ENCODE measurements around the gene PRKG1.
A peak's percentile ranks its signal among the peaks of the same experiment; 100 is the strongest.

The PRKG1 gene

GRCh38 chr10:51074238-51075028 lies at the start of gene PRKG1:
Gene PRKG1, plus strand, starts transcription at chr10:51074487.
- peak in 1 of 2 donors; percentile 1 for DNase-seq

GRCh38 chr10:51028420-51028819 lies 45.9 kb upstream of the PRKG1 start:
- DNase-seq: no peak

GRCh38 chr10:51029172-51029641 lies 45.1 kb upstream of the PRKG1 start:
- no peak for DNase-seq

GRCh38 chr10:51030480-51030879 lies 43.8 kb upstream of the PRKG1 start:
- DNase-seq: no peak

- DNase-seq: no peak
Measured at GRCh38 chr10:51031950-51032349, 42.3 kb upstream of the PRKG1 start.

GRCh38 chr10:51034769-51035168 lies 39.5 kb upstream of the PRKG1 start:
- no peak for DNase-seq

- no peak for DNase-seq
Measured at GRCh38 chr10:51035344-51035743, 38.9 kb upstream of the PRKG1 start.

GRCh38 chr10:51045871-51046270 lies 28.4 kb upstream of the PRKG1 start:
- DNase-seq: no peak

GRCh38 chr10:51046654-51047053 lies 27.6 kb upstream of the PRKG1 start:
- DNase-seq: no peak

GRCh38 chr10:51047857-51048256 lies 26.4 kb upstream of the PRKG1 start:
- DNase-seq: no peak

GRCh38 chr10:51048792-51049191 lies 25.5 kb upstream of the PRKG1 start:
- DNase-seq: no peak

- DNase-seq: no peak
Measured at GRCh38 chr10:51052163-51052562, 22.1 kb upstream of the PRKG1 start.

GRCh38 chr10:51057925-51058324 lies 16.4 kb upstream of the PRKG1 start:
- DNase-seq: no peak

GRCh38 chr10:51063166-51063565 lies 11.1 kb upstream of the PRKG1 start:
- DNase-seq: no peak

GRCh38 chr10:51063659-51064535 lies 10.4 kb upstream of the PRKG1 start:
- DNase-seq: peak; percentile 13 to 50

GRCh38 chr10:51066231-51066630 lies 8.1 kb upstream of the PRKG1 start:
- DNase-seq: no peak

- no peak for DNase-seq
Measured at GRCh38 chr10:51072210-51072609, 2.1 kb upstream of the PRKG1 start.

GRCh38 chr10:51072921-51073434 lies 1.3 kb upstream of the PRKG1 start:
- no peak for DNase-seq

- DNase-seq: no peak
Measured at GRCh38 chr10:51073453-51074237, 642 bp upstream of the PRKG1 start.

GRCh38 chr10:51075043-51075872 lies 971 bp downstream of the PRKG1 start:
- DNase-seq: no peak

GRCh38 chr10:51075873-51076229 lies 1.6 kb downstream of the PRKG1 start:
- DNase-seq: no peak

GRCh38 chr10:51076299-51076841 lies 2.1 kb downstream of the PRKG1 start:
- DNase-seq: no peak

Measured in inflammatory macrophage treated with lipopolysaccharide for 1 hour (primary cell).